HL-60 (cell line): ENCODE results near the gene GON4L.
"Not testable (repeated sequence)": the region's sequence is repeated elsewhere in the genome, so short reads cannot be mapped to it uniquely, and the experiment has no call there.

Experiments
- GABPA ChIP-seq: IDR thresholded peaks from 2 replicates; pipeline ENCODE4 v1.6.1; 2012; ENCODE audit warnings: low read depth
- TF ChIP-seq, protein P1 (sequence below): IDR thresholded peaks from one replicate; pipeline ENCODE4 v1.5.1; 2011; ENCODE audit warnings: low read length, control low read depth, inconsistent platforms; ENCODE audit not compliant: insufficient read depth

DNA sequence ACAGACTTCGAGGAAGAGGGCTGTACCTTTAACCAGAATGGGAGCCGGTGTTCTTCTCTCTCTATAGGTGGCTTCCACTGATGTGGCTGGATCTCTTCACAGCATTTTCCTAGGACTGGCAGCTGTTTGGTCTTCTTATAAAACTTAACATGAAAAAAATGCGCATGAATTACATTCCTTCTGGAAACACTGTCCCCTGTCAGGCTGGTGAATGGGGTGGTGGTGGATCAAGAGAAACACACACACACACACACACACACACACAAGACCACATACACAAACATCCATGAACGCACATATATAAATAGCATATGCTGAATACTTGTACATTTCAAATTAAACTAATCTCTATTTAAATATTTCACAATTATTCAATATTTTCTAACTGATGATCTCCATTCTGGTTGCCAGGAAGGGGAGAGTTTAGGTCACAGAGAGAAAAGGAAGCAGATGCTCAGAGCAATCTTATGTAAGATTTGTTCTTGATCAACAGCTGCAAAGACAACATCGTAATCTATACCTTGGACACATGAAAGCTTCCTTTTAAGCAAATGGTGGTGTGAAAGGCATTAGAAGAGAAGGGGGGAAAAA, 89.5 kb downstream of the GON4L start:
- TF ChIP-seq, protein P1, sequence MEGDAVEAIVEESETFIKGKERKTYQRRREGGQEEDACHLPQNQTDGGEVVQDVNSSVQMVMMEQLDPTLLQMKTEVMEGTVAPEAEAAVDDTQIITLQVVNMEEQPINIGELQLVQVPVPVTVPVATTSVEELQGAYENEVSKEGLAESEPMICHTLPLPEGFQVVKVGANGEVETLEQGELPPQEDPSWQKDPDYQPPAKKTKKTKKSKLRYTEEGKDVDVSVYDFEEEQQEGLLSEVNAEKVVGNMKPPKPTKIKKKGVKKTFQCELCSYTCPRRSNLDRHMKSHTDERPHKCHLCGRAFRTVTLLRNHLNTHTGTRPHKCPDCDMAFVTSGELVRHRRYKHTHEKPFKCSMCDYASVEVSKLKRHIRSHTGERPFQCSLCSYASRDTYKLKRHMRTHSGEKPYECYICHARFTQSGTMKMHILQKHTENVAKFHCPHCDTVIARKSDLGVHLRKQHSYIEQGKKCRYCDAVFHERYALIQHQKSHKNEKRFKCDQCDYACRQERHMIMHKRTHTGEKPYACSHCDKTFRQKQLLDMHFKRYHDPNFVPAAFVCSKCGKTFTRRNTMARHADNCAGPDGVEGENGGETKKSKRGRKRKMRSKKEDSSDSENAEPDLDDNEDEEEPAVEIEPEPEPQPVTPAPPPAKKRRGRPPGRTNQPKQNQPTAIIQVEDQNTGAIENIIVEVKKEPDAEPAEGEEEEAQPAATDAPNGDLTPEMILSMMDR: not testable (repeated sequence)
- not testable (repeated sequence) for TF ChIP-seq GABPA
